GM03348 (cell line): Measurements from ENCODE around the gene HMMR.
"Not testable (repeated sequence)": the region's sequence is repeated elsewhere in the genome, so short reads cannot be mapped to it uniquely, and the experiment has no call there.

Source experiments
- DNase-seq: peaks from one replicate; pipeline ENCODE4 v3.0.0; 2012; ENCODE audit warnings: low spot score

Gene HMMR

GRCh38 chr5:163506726-163507125, 46.3 kb downstream of the HMMR start:
- peak; percentile 39 for DNase-seq

- no peak for DNase-seq
Observed at GRCh38 chr5:163508753-163509152, 48.3 kb downstream of the HMMR start.

- DNase-seq = peak; percentile 44
Observed at GRCh38 chr5:163509291-163509951, 49.0 kb downstream of the HMMR start.

GRCh38 chr5:163512526-163512925, 52.1 kb downstream of the HMMR start:
- no peak for DNase-seq

GRCh38 chr5:163525096-163525495, 64.7 kb downstream of the HMMR start:
- DNase-seq = no peak

GRCh38 chr5:163529698-163530097, 69.3 kb downstream of the HMMR start:
- no peak for DNase-seq

- no peak for DNase-seq
Observed at GRCh38 chr5:163531272-163531671, 70.8 kb downstream of the HMMR start.

GRCh38 chr5:163532171-163533084, 72.0 kb downstream of the HMMR start:
- DNase-seq = no peak

- DNase-seq = no peak
Observed at GRCh38 chr5:163533223-163533622, 72.8 kb downstream of the HMMR start.

- no peak for DNase-seq
Observed at GRCh38 chr5:163534492-163535094, 74.2 kb downstream of the HMMR start.

GRCh38 chr5:163535290-163535689, 74.9 kb downstream of the HMMR start:
- DNase-seq = no peak

- DNase-seq = not testable (repeated sequence)
Observed at GRCh38 chr5:163536442-163536841, 76.0 kb downstream of the HMMR start.

- no peak for DNase-seq
Observed at GRCh38 chr5:163540696-163541095, 80.3 kb downstream of the HMMR start.
